Sigmoid colon (tissue), 4 donors: ENCODE data around the gene MOK.

Experiments
- CTCF ChIP-seq, 4 experiments: fragments of 450-650 bp in 3 of 4; fragments of 200-600 bp in 1 of 4; IDR thresholded peaks; one replicate each; pipeline ENCODE4 v1.5.1; 2016 to 2019; ENCODE audit warnings: antibody characterized with exemption in 4 of 4, mild to moderate bottlenecking in 3 of 4, moderate library complexity in 2 of 4
- EP300 ChIP-seq, 4 donors: sonication (generic); formaldehyde crosslinking; IDR thresholded peaks; one replicate each; pipeline ENCODE4 v1.6.1; 2017; ENCODE audit warnings: antibody characterized with exemption in 4 of 4
- POLR2A ChIP-seq, 2 donors: fragments of 450-650 bp; IDR thresholded peaks; one replicate each; pipeline ENCODE4 v1.6.1; 2016; ENCODE audit warnings: antibody characterized with exemption in 2 of 2, mild to moderate bottlenecking in 2 of 2, moderate library complexity in 2 of 2
- POLR2AphosphoS5 ChIP-seq, 4 donors: sonication (generic); formaldehyde crosslinking; IDR thresholded peaks; one replicate each; pipeline ENCODE4 v1.6.1; 2017; ENCODE audit warnings: antibody characterized with exemption in 4 of 4

GRCh38 chr14:102180248-102180998 lies 124.5 kb downstream of the MOK start:
- TF ChIP-seq POLR2A (IDR thresholded peaks at IDR 0.05), result no peak
- no peak for TF ChIP-seq CTCF (IDR thresholded peaks at IDR 0.05)
- no peak for TF ChIP-seq POLR2AphosphoS5 (IDR thresholded peaks at IDR 0.05)
- no peak for TF ChIP-seq EP300 (IDR thresholded peaks at IDR 0.05)
